Measurements from ENCODE around the gene SPAG6.
"Not testable (repeated sequence)": the region's sequence is repeated elsewhere in the genome, so short reads cannot be mapped to it uniquely, and the experiment has no call there.

SPAG6 gene

DNA sequence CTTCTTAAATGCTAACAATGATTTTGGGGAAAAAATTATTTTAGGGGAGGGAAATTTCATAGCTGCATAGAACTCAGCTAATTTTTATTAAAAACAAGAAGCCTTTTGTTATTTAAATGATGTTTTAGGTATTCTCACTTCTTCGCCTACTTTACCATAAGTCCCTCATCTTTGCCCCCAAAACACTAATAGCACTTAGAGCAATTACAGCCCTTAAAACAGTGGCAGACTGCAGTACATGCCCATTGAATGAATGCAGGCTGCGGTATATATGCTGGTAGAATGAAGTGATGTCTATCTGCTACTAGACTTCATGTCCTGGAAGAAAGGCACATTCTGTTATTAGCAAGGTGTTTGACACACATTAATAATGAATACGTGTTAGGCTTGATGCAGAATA is 2.9 kb upstream of the SPAG6 start:
- no peak for DNase-seq

DNA sequence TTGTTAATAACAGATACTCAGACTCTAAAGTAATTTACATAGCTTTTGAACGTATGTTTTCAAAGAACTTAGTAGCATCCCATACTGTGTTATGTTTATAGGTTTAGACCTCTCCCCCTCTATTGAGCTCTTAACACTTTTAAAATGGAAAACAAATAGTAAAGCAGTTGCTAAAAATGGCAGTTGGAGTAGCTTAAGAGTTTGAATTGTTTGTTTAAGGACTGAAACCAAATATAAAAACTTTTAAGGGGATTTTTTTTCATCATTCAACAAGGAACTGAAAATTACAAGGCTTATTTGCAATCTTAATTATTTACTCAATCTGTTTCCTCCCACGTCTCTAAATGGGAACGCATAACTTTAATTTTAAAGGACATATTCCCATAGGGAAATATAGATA is 1.6 kb upstream of the SPAG6 start:
- no peak for DNase-seq

DNA sequence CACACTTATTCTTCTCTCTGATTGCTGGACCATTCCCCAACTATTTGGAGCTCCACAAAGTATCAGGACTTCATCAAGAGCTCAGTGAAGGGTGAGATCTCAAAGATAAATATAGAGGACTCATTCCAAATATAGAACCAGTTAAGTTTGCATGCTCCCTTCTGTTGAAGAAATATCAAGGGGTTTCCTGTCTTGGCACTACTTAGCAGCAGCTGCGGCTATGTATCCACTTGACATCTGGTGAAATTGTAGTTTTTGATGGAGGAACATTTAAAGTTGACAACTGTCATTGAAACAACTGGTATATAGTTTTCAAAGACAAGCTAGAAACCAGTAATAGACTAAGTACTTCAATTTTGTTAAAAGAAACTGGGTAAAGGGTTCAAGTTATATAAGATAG is 1.0 kb upstream of the SPAG6 start:
- peak in 1 of 2 experiments; percentile 7 for DNase-seq

DNA sequence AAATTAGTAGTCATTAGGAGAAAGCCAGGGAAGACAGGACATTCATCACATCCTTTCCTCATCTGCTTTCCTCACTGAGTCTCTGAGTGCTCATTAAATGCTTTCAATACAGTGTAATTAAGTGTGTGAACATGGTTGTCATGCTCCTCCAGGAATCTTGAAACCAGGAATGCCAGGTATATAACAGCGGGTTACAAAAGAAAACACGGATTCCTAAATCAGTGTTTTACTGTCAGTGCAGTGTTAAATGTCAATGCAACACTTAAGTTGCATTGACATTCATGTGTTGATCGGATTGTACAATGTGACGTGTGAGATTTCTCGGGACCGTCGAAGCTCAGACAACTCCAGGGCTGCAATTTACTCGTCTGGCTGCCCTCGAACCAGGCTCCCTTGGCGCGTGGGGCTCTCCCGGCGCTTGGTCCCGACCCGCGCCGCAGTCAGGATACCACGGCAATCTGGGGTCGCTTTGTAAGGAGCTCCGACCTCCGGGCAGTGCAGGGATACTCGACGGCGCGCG is 455 bp upstream of the SPAG6 start:
- DNase-seq = no peak

DNA sequence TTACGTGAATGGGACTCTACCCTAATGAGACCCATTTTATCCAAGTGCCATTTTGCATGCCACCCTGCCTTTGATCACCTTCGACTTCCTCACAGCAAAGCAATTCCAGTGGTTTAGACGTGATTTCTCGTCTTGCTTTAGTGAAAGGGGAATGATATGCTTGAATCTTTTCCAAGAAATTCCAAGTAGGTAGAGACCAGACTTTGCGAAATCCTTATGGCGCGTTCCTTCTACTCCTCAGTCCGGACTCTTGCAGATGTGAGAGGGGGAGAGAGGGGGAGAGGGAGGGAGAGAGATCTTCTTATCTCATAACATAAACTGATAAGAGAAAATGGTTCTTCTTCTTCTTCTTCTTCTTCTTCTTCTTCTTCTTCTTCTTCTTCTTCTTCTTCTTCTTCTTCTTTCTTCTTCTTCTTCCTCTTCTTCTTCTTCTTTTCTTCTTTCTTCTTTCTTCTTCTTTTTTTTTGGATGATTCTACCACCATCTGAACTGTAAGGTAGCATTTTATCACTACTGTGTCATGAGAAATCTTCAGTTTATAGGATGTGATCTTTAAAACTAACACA is 883 bp downstream of the SPAG6 start:
- DNase-seq = no peak

DNA sequence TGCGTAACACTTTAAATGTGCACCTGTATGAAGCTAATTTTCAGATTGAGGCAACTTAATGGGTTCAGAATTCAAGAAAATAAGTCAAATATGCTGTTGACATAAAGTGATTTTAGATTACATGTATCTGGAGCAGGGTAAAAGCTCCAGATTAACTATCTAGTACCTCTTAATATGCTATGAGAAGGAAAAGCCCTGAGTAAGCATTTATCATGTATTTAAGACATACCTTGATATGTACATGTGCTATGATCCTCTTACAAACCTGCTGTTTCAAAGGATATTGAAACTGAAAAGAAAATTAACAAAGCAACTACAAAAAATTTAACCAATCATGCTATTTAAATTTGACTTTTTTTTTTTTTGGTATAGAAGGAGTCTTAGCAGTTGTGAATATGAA is 4.5 kb downstream of the SPAG6 start:
- DNase-seq = no peak

DNA sequence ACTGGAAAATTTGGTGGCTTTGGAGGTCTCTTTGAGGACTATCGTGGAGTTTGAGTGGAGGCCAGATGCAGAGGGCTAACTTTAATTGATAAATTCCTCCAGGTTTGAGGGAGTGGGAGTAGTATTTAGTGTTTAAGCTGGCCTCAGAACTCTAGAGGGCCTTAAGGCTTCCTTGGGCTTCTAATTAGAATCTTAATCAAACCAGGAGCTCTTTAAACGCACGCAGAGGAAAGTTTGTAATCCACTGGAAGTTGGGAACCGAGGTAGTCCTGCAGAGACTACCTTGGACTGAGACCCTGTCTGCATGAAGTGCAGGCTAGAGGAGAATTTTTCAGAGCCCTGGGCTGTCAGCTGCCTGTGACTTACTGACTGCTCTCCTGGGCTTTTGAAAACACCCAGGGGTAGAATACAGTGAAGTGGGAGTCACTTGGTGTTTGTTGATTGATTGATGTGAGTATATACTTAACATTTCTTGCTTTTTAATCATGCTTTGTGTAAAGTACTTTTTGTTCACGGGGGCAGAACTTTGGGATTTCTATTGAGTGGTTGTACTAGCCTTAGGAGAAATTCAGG is 5.9 kb downstream of the SPAG6 start:
- no peak for DNase-seq

DNA sequence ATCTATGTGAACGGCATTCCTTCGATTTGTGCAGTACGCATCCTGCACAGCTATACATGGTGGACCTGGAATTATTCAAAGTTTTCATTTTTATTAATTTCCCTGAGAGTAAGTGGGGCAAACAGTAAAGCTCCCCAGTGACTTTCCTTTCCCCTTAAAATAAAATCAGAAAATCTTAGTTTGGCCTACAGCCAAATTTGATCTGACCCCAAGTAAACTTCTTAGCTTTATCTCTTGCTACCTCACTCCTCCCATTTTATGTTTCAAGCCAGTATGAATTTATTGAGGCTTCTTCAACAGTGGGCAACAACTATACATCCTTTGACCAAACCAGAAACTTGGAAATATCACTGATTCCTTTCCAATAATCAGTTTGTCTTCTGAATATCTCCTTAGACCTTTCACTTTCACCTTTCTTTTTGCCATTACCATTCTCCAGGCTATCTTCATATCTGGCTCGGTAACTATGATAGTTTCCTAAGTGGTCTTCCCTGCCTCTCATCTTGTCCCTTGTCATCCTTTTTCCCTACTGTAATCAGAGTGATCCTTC is 11.1 kb downstream of the SPAG6 start:
- no peak for DNase-seq

DNA sequence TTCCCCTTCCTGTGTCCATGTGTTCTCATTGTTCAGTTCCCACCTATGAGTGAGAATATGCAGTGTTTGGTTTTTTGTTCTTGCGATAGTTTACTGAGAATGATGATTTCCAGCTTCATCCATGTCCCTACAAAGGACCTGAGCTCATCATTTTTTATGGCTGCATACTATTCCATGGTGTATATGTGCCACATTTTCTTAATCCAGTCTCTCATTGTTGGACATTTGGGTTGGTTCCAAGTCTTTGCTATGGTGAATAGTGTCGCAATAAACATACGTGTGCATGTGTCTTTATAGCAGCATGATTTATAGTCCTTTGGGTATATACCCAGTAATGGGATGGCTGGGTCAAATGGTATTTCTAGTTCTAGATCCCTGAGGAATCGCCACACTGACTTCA is 12.5 kb downstream of the SPAG6 start:
- DNase-seq = not testable (repeated sequence)

DNA sequence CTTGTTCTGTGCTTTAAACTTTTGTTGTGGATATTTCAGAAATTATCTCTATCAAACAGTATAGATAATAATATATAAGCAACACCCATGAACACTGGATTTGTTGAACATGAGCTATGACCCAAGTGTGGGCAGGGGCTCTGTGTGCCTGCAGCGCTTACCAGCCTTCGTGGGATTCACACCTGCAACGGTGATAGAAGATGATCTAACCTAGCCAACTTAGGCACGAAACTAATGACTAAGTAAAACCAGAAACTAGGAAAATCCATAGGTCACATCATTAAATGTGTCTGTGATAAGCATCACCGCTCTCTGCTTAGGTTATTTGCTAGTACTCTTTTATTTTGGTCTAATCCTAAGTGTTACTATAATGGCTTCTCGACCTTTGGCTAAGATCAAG is 18.0 kb downstream of the SPAG6 start:
- DNase-seq = no peak

DNA sequence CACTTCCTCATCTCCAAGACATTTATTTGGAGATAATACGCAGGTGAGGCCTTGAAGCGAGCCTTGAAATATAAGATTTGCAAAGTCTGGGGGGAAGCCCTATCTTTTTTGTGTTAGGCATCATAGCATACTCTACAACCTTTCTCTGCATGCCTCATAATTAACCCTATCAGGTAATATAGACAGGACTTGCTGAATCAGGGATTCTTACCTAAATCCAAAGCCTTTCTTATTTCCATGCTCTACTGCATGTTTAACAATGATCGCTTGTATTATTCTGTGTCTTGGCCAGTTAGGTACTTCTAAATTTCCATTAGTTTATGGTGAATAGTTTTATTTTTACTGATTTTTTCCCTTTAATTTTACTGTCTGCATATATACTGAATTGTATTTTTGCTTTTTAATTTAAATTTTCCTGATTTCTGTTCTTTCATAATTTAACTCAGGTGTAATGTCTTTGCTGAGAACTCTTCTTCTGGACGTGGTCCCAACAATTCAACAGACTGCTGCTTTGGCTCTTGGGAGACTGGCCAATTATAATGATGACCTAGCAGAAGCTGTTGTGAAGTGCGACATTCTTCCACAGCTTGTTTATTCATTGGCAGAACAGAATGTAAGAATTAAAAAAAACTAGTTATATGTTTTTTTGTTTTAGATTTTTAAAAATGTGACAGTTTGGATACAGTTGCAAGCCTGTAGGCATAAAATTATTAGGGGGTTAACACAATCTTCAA is 19.3 kb downstream of the SPAG6 start:
- DNase-seq = no peak

DNA sequence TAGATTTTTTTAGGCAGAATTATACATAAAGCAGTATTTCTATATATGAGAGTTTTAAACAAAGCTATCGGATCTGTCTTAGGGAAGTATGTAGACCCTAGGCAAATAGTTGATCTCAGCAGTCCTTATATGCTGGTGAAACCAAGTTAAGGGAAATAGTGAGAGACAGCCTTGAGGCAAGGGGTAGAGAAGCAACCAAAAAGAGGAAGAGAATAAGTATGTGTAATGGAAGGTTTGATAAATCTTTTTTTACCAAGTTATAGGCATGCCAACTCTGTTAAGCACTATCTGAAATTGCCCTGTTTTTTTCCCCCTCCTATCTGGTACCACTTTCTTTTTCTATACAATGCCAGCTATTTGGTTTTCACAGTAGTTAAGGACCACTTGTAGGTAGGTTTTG is 19.9 kb downstream of the SPAG6 start:
- DNase-seq = no peak

DNA sequence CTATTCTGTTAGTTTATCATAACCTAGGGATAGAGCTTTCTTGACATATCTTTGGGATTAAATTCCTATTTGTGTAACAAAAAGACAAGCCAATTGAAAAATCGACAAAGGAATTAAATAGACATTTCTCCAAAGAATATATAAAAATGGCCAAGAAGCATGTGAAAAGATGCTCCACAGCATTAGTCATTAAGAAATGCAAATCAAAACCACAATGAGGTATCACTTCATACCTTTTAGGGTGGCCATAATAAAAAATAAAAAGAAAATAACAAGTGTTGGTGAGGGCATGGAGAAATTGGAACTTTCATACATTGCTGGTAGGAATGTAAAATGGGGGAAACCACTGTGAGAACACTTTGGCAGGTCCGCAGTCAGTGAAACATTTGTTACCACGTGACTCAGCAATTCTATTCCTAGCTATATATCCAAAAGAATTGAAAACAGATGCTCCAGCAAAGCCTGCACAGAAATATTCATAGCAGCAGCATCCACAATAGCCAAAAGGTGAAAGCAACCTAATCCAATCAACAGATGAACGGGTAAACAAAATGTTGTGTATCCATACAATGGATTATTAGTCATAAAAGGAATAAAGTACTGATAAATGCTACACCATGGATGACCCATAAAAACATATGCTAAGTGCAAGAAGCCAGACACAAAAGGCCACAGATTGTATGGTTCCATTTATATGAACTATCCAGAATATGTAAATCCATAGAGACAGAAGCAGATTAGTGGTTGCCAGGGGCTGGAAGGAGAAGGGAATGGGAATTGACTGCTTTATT is 20.5 kb downstream of the SPAG6 start:
- DNase-seq = no peak

DNA sequence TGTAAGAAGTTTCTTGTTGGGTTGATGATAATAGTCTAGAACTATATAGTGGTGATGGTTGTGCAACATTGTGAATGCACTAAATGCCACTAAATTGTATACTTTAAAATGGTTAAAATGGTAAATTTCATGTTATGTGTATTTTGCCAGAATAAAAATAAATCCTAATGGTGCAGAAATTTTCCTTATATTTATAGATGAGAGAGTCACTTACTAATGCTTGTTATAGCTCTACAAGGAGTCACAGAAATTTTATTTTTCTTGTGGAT is 21.1 kb downstream of the SPAG6 start:
- DNase-seq = no peak

DNA sequence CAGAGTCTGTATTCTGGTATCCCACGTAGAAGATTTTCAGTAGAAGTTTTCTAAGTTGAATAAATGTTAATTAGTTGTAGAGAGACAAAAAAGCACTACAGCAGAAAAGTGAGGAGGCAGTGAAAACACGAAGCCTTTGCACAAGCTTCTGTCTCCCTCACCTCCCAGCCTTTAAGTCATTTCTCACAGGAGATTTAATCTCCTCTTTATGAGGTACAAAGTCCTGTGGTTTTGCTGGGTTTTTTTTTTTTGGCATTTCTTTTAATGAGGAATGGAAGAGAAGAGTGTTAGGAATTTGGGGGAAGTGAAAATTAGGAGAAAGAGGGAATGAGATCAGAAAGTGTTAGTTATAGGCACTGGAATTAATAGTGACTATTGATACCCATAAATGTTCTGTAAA is 21.5 kb downstream of the SPAG6 start:
- DNase-seq = no peak

DNA sequence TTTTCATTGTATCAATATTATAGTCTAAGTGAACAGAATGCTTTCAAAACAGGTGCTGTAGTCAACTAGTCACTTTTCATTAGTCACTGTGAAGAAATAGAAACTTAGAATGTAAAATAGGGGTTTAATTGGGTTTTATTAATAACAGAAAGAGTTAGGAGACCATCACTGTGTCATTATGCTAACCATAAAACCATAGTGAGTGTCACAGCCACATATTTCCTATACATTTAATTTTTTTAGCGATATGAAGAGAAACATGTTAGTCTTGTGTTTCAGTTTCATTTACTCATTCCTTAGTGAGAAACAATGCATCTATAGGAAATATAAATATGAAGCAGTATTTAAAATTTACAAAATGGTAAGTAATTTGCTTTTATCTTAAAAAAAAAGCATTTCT is 22.2 kb downstream of the SPAG6 start:
- DNase-seq = no peak

DNA sequence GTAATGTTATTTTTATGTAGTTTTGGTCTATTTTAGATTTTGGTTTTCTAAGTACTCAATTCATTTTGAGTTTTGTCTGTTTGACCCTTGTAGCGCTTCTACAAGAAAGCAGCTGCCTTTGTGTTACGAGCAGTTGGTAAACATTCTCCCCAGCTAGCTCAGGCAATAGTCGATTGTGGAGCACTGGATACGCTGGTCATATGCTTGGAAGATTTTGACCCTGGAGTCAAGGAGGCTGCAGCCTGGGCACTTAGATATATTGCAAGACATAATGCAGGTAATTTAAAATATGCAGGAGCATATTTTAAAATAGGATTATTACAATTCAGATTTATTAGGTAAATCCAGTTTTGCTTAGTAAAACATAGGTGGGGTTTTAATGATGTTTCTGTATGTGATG is 23.1 kb downstream of the SPAG6 start:
- DNase-seq = no peak

DNA sequence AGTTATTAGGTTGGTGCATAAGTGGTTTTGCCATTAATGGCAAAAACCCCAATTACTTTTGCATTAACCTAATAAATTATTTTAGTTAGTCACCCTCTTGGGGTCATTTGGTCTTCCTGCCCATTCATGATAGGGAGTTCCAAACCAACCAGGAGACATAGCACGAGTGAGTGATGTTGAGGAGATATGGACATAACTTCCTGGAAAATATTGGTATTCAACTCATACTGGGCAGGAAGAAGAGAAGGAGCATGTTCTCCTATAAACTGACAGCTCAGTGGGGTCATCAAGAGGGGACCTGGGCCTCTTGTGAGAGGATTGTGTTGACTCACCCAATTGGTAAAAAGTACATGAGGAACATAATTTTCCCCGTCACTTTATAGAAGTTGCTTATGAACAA is 23.7 kb downstream of the SPAG6 start:
- DNase-seq = no peak

DNA sequence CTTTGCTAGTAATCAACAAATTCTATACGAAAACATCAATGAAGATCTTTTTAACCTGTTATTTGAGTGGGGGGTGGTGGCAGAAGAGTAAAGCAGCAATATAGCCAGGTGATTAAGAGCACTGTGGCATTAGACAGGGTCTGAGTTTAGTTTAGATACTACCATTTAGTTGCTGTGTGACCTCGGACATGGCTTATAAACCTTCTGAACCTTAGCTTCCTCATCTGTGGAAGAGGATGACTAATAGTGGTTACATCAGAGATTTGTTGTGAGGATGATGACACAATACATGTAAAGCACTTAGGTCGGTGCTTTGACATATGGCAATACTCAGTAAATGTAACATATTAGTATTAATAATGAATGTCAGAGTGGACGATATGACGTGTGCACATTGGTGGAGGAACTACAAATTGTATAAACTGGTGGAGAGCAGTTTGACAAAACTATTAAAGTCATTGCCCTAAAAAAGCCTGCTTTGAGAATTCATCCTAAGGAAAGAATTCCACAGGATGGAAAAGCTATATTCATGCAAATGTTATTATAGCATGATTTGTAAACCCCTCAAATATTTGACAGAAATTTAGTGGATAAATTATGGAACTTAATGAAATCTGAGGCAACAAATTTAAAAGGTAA is 24.3 kb downstream of the SPAG6 start:
- DNase-seq = no peak

DNA sequence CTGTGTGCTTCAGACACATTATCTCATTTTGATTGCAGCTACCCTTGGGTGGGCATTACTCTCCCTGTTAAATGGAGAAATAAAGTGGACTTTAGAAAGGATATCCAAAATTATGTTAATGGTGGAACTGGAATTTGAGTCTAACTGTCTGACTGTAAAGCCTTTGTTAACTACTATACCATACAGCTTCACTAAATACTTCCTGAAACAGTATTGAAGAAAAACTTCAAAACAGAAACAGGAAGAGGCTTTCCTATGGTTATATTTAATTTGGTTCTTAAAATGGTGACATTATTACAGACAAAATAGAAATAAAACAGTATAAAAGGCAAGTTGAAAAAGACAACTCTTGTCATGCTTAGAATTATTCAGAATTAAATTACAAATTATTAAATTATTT is 25.0 kb downstream of the SPAG6 start:
- no peak for DNase-seq

DNA sequence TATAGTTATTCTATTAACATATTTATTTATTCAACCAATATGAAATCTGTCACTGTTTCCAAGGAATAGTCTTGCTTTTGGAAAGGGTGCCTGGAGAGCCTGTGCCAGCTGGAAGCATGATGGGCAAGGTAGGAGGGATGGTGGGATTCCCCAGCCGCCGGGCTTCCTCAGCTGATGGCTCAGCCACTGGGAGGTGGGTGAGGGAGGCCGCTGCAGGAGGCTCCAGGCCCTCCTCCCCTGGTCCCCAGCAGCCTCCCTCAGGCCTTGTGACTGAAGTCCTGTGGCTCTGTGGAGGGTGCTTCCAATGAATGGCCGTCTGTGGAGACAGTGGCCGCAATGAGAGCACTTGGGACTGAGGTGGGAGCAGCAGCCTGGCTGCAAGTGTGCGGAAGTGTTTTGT is 27.0 kb downstream of the SPAG6 start:
- peak in 1 of 2 experiments; percentile 5 for DNase-seq

DNA sequence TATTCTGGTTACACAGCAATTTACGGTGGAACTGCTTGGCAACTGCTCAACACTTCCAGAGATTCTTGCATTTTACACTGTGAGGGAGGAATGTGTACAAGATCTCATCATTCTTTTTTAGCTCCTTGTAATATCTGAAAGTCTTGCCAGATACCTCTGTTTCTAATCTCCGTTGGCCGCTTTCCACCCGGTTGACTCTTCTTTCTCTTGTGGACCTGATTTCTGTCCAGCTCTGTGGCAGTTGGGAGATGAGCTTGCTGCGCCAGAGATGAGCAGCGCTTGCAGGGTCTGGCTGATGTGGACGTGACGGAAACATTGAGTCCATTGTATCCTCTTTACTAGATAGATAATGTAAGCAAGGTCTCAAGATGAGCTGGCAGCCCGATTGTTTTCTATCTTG is 27.6 kb downstream of the SPAG6 start:
- DNase-seq = peak in 1 of 2 experiments; percentile 38

DNA sequence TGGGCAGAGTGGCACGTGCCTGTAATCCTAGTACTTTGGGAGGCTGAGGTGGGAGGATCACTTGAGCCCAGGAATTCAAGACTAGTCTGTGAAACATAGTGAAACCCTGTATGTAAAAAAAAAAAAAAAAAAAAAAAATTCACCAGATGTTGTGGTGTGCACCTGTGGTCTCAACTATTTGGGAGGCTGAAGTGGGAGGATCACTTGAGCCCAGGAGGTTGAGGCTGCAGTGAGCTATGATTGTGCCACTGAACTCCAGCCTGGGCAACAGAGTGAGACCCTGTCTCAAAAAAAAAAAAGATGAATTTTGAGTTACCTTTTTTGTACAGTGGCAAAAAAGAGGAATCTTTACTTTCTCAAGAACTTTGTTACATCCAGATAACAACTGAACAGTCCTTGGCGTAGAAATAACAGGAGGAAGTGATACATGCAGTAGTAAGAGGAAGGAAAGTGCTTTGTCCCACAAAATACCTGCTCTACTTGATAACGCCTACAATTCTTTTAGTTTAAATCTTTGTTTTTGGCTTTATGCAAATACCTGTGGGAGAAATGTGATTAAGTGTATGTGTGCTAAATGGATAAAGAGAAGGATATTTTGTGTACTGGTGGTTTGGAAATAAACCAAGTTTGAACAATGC is 29.3 kb downstream of the SPAG6 start:
- DNase-seq = no peak
